HepG2 (cell line): ENCODE data around the gene DOCK1. TPM values are rescaled to one million over a fixed set of nuclear protein-coding genes. Genes with fewer than 3 reads are reported as not detected.
A peak's percentile ranks its signal among the peaks of the same experiment; 100 is the strongest.

Source experiments
- CCDC6 ChIP-seq: sonication (generic); formaldehyde crosslinking; IDR thresholded peaks from 2 replicates; pipeline ENCODE4 v1.8.1; 2022; ENCODE audit warnings: mild to moderate bottlenecking, missing genetic modification reagents, moderate library complexity
- CEBPZ ChIP-seq: IDR thresholded peaks from 2 replicates; pipeline ENCODE4 v1.6.1; 2012; ENCODE audit warnings: low read length, improper control_type of control experiment
- DPF2 ChIP-seq: sonication (generic); formaldehyde crosslinking; IDR thresholded peaks from 2 replicates; pipeline ENCODE4 v1.4.0; 2020; ENCODE audit warnings: mild to moderate bottlenecking, low read depth, missing genetic modification reagents, borderline replicate concordance
- ERF ChIP-seq: IDR thresholded peaks from 2 replicates; pipeline ENCODE4 v1.6.1; 2018; ENCODE audit warnings: missing biosample characterization, missing genetic modification reagents
- KLF6 ChIP-seq: IDR thresholded peaks from 2 replicates; pipeline ENCODE4 v1.8.0; 2016; ENCODE audit warnings: missing biosample characterization, missing genetic modification reagents
- MAFG ChIP-seq: sonication (generic); formaldehyde crosslinking; IDR thresholded peaks from 2 replicates; pipeline ENCODE4 v1.5.1; 2020; ENCODE audit warnings: mild to moderate bottlenecking, missing genetic modification reagents
- MED1 ChIP-seq: sonication (generic); formaldehyde crosslinking; IDR thresholded peaks from 2 replicates; pipeline ENCODE4 v1.4.0; 2020; ENCODE audit warnings: missing genetic modification reagents
- NR2F2 ChIP-seq: IDR thresholded peaks from 2 replicates; pipeline ENCODE4 v1.6.1; 2012; ENCODE audit warnings: low read depth, inconsistent platforms, borderline replicate concordance
- PBX3 ChIP-seq: sonication (generic); formaldehyde crosslinking; IDR thresholded peaks from 2 replicates; pipeline ENCODE4 v1.8.1; 2023; ENCODE audit warnings: missing genetic modification reagents, inconsistent platforms, borderline replicate concordance
- RFXANK ChIP-seq: IDR thresholded peaks from 2 replicates; pipeline ENCODE4 v1.6.1; 2016
- RXRA ChIP-seq: sonication (generic); formaldehyde crosslinking; IDR thresholded peaks from 2 replicates; pipeline ENCODE4 v1.5.1; 2020; ENCODE audit warnings: missing genetic modification reagents
- SMC3 ChIP-seq: IDR thresholded peaks from 2 replicates; pipeline ENCODE4 v1.6.1; 2011; ENCODE audit warnings: low read length, improper control_type of control experiment
- TIGD3 ChIP-seq: sonication (generic); formaldehyde crosslinking; IDR thresholded peaks from 2 replicates; pipeline ENCODE4 v1.5.1; 2020; ENCODE audit warnings: mild to moderate bottlenecking, missing genetic modification reagents, borderline replicate concordance
- ZBTB38 ChIP-seq: sonication (generic); formaldehyde crosslinking; IDR thresholded peaks from 2 replicates; pipeline ENCODE4 v1.5.1; 2020; ENCODE audit warnings: mild to moderate bottlenecking, missing genetic modification reagents
- ZNF224 ChIP-seq: sonication (generic); formaldehyde crosslinking; IDR thresholded peaks from 2 replicates; pipeline ENCODE4 v1.5.0; 2020; ENCODE audit warnings: mild to moderate bottlenecking, missing genetic modification reagents
- ZNF280B ChIP-seq: sonication (generic); formaldehyde crosslinking; IDR thresholded peaks from 2 replicates; pipeline ENCODE4 v1.5.0; 2020; ENCODE audit warnings: missing genetic modification reagents, mild to moderate bottlenecking, borderline replicate concordance
- ZNF335 ChIP-seq: sonication (generic); formaldehyde crosslinking; IDR thresholded peaks from 2 replicates; pipeline ENCODE4 v1.4.0; 2020; ENCODE audit warnings: missing genetic modification reagents
- ZNF468 ChIP-seq: sonication (generic); formaldehyde crosslinking; IDR thresholded peaks from 2 replicates; pipeline ENCODE4 v1.8.0; 2022; ENCODE audit warnings: mild to moderate bottlenecking, moderate library complexity, missing genetic modification reagents
- ZNF562 ChIP-seq: sonication (generic); formaldehyde crosslinking; IDR thresholded peaks from 2 replicates; pipeline ENCODE4 v1.8.0; 2022; ENCODE audit warnings: missing genetic modification reagents, borderline replicate concordance
- ZNF691 ChIP-seq: sonication (generic); formaldehyde crosslinking; IDR thresholded peaks from 2 replicates; pipeline ENCODE4 v1.4.0; 2020; ENCODE audit warnings: missing genetic modification reagents, low read depth, mild to moderate bottlenecking, borderline replicate concordance
- ZNF746 ChIP-seq: sonication (generic); formaldehyde crosslinking; IDR thresholded peaks from 2 replicates; pipeline ENCODE4 v1.8.0; 2022; ENCODE audit warnings: mild to moderate bottlenecking, missing genetic modification reagents
- ZZZ3 ChIP-seq: sonication (generic); formaldehyde crosslinking; IDR thresholded peaks from 2 replicates; pipeline ENCODE4 v1.4.0; 2020; ENCODE audit warnings: missing genetic modification reagents, mild to moderate bottlenecking, borderline replicate concordance
- polyA plus RNA-seq, 8 experiments: library from polyadenylated mRNA; depleted of rRNA in 3 of 8; stranded (reverse) in 7 of 8; unstranded in 1 of 8; fragments of >200 nt; fragmentation: Illumina TruSeq in 4 of 8; extraction: Trizol in 4 of 8; gene quantifications; 2 replicates each; pipeline versions ENCODE4 v1.2.1 to v1.2.3, GENCODE V29; 2011 to 2016; ENCODE audit warnings: low read depth in 4 of 8, missing spikeins in 1 of 8, mixed read lengths in 1 of 8; ENCODE audit not compliant: insufficient read depth in 1 of 8
- total RNA-seq, 5 experiments: library from RNA; depleted of rRNA; stranded (reverse); fragments of >200 nt; fragmentation: Illumina TruSeq; extraction: Trizol; gene quantifications; 2 replicates each; pipeline ENCODE4 v1.2.3, GENCODE V29; 2016; ENCODE audit warnings: low read depth in 1 of 5

Gene DOCK1
- total and polyA plus RNA-seq, 2 of the 13 experiments (the other 11 are each of a cell fraction or from before 2014, with no cell fraction given) = 8.3 to 25.5 TPM

GRCh38 chr10:126905776-126906703 is 812 bp downstream of the DOCK1 start (continued):
- TF ChIP-seq ZNF280B (CRISPR knock-in tag) = no peak
- TF ChIP-seq CEBPZ = no peak
- no peak for TF ChIP-seq ERF (CRISPR knock-in tag)
- peak; percentile 53; the same call in 1 of the 2 replicates for TF ChIP-seq ZBTB38
- TF ChIP-seq ZNF746 (CRISPR knock-in tag) = no peak
- TF ChIP-seq RXRA (CRISPR knock-in tag) = no peak
- no peak for TF ChIP-seq ZNF468 (CRISPR knock-in tag)
- TF ChIP-seq ZNF691 (CRISPR knock-in tag) = no peak
- TF ChIP-seq ZNF562 (CRISPR knock-in tag) = no peak
- TF ChIP-seq ZZZ3 (CRISPR knock-in tag) = no peak
- TF ChIP-seq CCDC6 (CRISPR knock-in tag) = 0 out of 2 replicates have a peak, but pooled peaks have one; percentile 39
- no peak for TF ChIP-seq ZNF335 (CRISPR knock-in tag)
- no peak for TF ChIP-seq TIGD3
- no peak for TF ChIP-seq DPF2 (CRISPR knock-in tag)
- 0 out of 2 replicates have a peak, but pooled peaks have one; percentile 11 for TF ChIP-seq MED1 (CRISPR knock-in tag)
- TF ChIP-seq KLF6 = no peak
- no peak for TF ChIP-seq SMC3
- TF ChIP-seq ZNF224 = no peak
- no peak for TF ChIP-seq RFXANK
- no peak for TF ChIP-seq PBX3
- no peak for TF ChIP-seq MAFG (CRISPR knock-in tag)
- no peak for TF ChIP-seq NR2F2
